Suprapubic skin (tissue), 3 donors: ENCODE measurements around the gene LMX1A.

Source experiments
- POLR2AphosphoS5 ChIP-seq, 3 donors: sonication (generic); formaldehyde crosslinking; IDR thresholded peaks; one replicate each; pipeline ENCODE4 v1.6.1; 2017; ENCODE audit warnings: antibody characterized with exemption in 3 of 3
- TF ChIP-seq, protein P1 (sequence below), 2 donors: fragments of 200-600 bp in 1 of 2; fragments of 450-650 bp in 1 of 2; sonication (generic) in 1 of 2; IDR thresholded peaks; one replicate each; pipeline ENCODE4 v1.5.1; 2016 to 2019; ENCODE audit warnings: antibody characterized with exemption in 2 of 2, mild to moderate bottlenecking in 1 of 2, moderate library complexity in 1 of 2

DNA sequence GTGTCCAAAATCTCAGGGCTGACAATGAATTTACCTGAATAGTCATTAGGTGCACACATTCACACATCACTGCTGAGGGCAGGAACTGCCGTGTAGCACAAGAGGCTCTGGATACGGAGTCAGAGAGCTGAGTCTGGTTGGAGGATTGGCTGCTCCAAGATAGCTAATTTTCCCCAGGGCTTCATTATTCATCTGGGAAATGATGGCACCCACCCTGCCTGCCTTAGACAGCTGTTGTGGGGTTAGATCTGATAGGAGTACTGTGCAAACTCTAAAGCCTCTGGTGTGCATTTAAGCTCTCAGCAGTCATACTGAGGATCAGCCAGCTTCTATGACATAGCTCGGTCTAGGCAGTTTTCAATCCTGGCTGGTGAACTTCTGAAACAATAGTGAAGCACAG, 67.0 kb downstream of the LMX1A start:
- TF ChIP-seq, protein P1, sequence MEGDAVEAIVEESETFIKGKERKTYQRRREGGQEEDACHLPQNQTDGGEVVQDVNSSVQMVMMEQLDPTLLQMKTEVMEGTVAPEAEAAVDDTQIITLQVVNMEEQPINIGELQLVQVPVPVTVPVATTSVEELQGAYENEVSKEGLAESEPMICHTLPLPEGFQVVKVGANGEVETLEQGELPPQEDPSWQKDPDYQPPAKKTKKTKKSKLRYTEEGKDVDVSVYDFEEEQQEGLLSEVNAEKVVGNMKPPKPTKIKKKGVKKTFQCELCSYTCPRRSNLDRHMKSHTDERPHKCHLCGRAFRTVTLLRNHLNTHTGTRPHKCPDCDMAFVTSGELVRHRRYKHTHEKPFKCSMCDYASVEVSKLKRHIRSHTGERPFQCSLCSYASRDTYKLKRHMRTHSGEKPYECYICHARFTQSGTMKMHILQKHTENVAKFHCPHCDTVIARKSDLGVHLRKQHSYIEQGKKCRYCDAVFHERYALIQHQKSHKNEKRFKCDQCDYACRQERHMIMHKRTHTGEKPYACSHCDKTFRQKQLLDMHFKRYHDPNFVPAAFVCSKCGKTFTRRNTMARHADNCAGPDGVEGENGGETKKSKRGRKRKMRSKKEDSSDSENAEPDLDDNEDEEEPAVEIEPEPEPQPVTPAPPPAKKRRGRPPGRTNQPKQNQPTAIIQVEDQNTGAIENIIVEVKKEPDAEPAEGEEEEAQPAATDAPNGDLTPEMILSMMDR (IDR thresholded peaks at IDR 0.05) = no peak
- no peak for TF ChIP-seq POLR2AphosphoS5 (IDR thresholded peaks at IDR 0.05)
